Ovary (tissue), 9 donors: ENCODE data around the gene S100A2. TPM values are rescaled to one million over a fixed set of nuclear protein-coding genes. Genes with fewer than 3 reads are reported as not detected.
A peak's percentile ranks its signal among the peaks of the same experiment; 100 is the strongest.
"Not testable (repeated sequence)": the region's sequence is repeated elsewhere in the genome, so short reads cannot be mapped to it uniquely, and the experiment has no call there.

Experiments used
- DNase-seq, 5 donors: peaks; one replicate each; pipeline ENCODE4 v3.0.0-alpha.2; 2019 to 2020
- H3K27ac ChIP-seq, 2 donors: fragments of 200-600 bp; one replicate each; pipeline versions ENCODE4 v1.5.1 to v1.8.0; 2019 to 2022
- H3K27me3 ChIP-seq: fragments of 200-600 bp; one replicate; pipeline ENCODE4 v1.8.0; 2022
- H3K36me3 ChIP-seq: fragments of 200-600 bp; sonication (generic); one replicate; pipeline ENCODE4 v1.5.1; 2019
- H3K4me1 ChIP-seq: one replicate; pipeline ENCODE4 v1.8.1; 2013; ENCODE audit warnings: mild to moderate bottlenecking, moderate library complexity; ENCODE audit not compliant: insufficient read depth
- H3K4me3 ChIP-seq: fragments of 200-600 bp; sonication (generic); one replicate; pipeline ENCODE4 v1.5.1; 2017
- H3K9me3 ChIP-seq, 2 donors: fragments of 200-600 bp in 1 of 2; sonication (generic) in 1 of 2; one replicate each; pipeline versions ENCODE4 v1.5.1 to v1.8.1; 2013 to 2019; ENCODE audit warnings: mild to moderate bottlenecking in 1 of 2, moderate library complexity in 1 of 2
- CTCF ChIP-seq, 3 donors: fragments of 450-650 bp in 2 of 3; fragments of 200-600 bp in 1 of 3; IDR thresholded peaks; one replicate each; pipeline versions ENCODE4 v1.5.1 to v1.8.0; 2016 to 2022; ENCODE audit warnings: antibody characterized with exemption in 3 of 3, mild to moderate bottlenecking in 1 of 3
- EP300 ChIP-seq: sonication (generic); formaldehyde crosslinking; IDR thresholded peaks from one replicate; pipeline ENCODE4 v1.6.1; 2017; ENCODE audit warnings: antibody characterized with exemption
- POLR2A ChIP-seq: fragments of 450-650 bp; IDR thresholded peaks from one replicate; pipeline ENCODE4 v1.6.1; 2017; ENCODE audit warnings: antibody characterized with exemption, mild to moderate bottlenecking, moderate library complexity
- WGBS, 3 donors: extraction: QIAGEN DNeasy Blood & Tissue Kit in 1 of 3; methylation state at CpG; one replicate each; pipeline versions ENCODE4 v1.1.5 to v1.1.7; 2013 to 2017; 5-methylcytosine and 5-hydroxymethylcytosine counted together
- intact Hi-C, 4 donors: fragments of 100-400 bp; cut with DNase I; formaldehyde crosslinking; loops; one replicate each; pipeline versions ENCODE4 v1.11.0 to v1.15.1; 2022 to 2023
- polyA plus RNA-seq, 2 donors: library from polyadenylated mRNA; stranded (reverse); fragments of 200-250 nt in 1 of 2; fragments of 350-450 nt in 1 of 2; fragmentation: Illumina TruSeq in 1 of 2; extraction: RNeasy Lipid Tissue Mini Kit (QIAGEN cat#74804) in 1 of 2; gene quantifications; one replicate each; pipeline ENCODE4 v1.2.3, GENCODE V29; 2013 to 2014
- total RNA-seq, 7 donors: library from RNA; depleted of rRNA in 2 of 7; stranded (reverse); fragments of >200 nt in 2 of 7; fragmentation: NEBNext Ultra II Directional in 3 of 7; extraction: Animal tissue kit (Norgen Biotek cat#: 25700) in 3 of 7; gene quantifications; one replicate each; pipeline versions ENCODE4 v1.1.0 to v1.2.4, GENCODE V29; 2016 to 2023
- donor health status: DM: no; HTN: no; CAD: no; lungs with moderate emphysema.
- donor health status: DM: no; HTN: no; CAD: no.
- donor health status: Bipolar disorder and iron deficiency.
- donor health status: DM: yes; HTN: yes; CAD: no.
- donor health status: DM: no; HTN: no; CAD: no.
- donor health status: DM: yes; HTN: yes; CAD: no.

The S100A2 gene
- total and polyA plus RNA-seq, 9 donors = 0.61 to 4.0 (median 1.8) TPM; not detected in 2

DNA sequence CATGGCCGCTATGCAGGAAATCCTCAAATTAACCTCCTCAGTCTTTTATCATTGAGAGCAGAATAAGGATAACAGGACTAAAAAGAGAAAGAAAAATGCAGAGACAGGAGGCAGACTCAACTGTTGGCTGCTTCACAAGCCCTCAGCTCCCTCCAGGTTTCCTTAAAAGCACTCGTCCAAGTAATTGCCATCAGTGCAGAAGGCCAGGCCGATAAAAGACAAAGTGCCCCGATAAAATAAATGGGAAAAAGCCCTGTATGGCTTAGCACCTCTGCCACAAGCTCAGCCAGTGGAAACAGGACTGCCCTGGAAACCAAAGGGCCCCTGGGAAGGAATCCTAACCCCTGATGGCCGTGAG, 38.0 kb downstream of the S100A2 start:
- no peaks in the 10 kb centered on the region for H3K36me3 ChIP-seq
- H3K9me3 ChIP-seq = no peaks in the 10 kb centered on the region
- no peak for TF ChIP-seq EP300
- TF ChIP-seq CTCF (IDR thresholded peaks at IDR 0.05) = no peak
- no peak for TF ChIP-seq POLR2A
- H3K27me3 ChIP-seq = no peaks in the 10 kb centered on the region
- DNase-seq = peak in 2 of 5 donors; percentile 1 to 3
- WGBS, 3 donors = 84 to 91% (median 89%) methylated on average over 5 of the region's 5 CpGs
- no peak overlapping the region for H3K27ac ChIP-seq
- H3K4me1 ChIP-seq = peaks cover 11% of the 10 kb centered on the region
- intact Hi-C loops = no loop called here
- H3K4me3 ChIP-seq = no peak overlapping the region

DNA sequence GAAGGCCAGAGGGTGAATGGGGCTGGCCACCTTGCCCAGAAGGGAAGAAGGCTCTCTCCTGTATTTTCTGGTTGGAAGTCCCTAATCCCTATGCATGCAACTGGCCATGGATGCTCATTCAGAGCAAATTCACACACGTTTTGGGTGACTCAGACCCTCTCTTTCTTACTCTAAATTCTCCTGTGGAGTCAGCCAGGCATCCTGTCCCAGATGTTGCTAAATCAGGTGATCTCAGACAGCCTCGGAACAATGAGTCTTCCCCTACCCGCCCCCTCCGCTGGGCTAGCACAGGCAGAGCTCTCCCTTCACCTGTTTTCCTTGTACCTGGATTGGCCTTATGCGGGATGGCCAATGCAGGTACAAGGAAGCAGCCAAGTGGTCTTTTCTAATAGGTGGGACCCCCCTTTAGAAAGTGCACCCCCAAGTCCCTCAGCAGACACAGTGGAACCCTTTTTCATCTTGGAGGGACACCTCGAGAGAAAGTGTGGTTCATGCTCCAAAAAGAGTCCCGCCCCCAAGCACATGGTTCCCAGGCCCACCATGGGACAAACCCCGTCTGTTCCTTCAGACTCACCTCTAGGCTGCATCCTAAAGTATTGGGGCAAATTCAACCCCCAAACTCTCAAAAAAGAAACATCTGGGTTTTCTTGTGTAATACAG, 38.5 kb downstream of the S100A2 start:
- intact Hi-C loops = no loop called here
- peaks cover 11% of the 10 kb centered on the region for H3K4me1 ChIP-seq
- peak in 2 of 5 donors; percentile 8 to 20 for DNase-seq
- TF ChIP-seq EP300 = no peak
- no peak for TF ChIP-seq POLR2A
- no peak for TF ChIP-seq CTCF (IDR thresholded peaks at IDR 0.05)
- H3K9me3 ChIP-seq = no peaks in the 10 kb centered on the region
- no peaks in the 10 kb centered on the region for H3K36me3 ChIP-seq
- no peak overlapping the region for H3K4me3 ChIP-seq
- no peaks in the 10 kb centered on the region for H3K27me3 ChIP-seq
- peak overlapping the region in 1 of 2 donors; percentile 37 for H3K27ac ChIP-seq
- WGBS, 3 donors = 90 to 92% (median 91%) methylated on average over 8 of the region's 8 CpGs

DNA sequence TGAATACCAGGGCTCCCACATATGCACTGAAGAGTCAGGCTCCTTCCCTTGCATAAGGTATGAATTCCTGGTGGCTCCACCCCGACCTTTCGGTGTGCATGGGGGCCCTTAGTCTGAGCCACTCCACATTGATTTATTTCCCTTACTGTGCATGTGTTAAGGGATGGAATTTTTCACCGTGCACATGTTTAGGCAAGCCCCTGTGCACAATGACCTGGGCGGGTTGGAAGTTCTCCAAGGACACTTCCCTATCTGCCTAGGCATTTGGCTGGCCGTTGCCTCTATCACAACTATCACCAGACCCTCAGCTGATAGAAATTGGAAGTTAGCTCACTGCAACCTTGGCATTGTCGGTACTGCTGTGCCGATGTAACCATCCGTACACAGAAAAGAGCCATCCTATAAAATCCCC, 39.5 kb downstream of the S100A2 start:
- WGBS, 3 donors = 10 to 23% (median 13%) methylated on average over 8 of the region's 8 CpGs
- DNase-seq = peak in 1 of 5 donors; percentile 45
- Histone ChIP-seq H3K9me3 (no peaks in the 10 kb centered on the region), H3K36me3 (no peaks in the 10 kb centered on the region), H3K4me1 (peaks cover 11% of the 10 kb centered on the region), H3K4me3 (no peak overlapping the region), H3K27ac (peak overlapping the region in 1 of 2 donors; percentile 37), H3K27me3 (no peaks in the 10 kb centered on the region)
- intact Hi-C loops = no loop called here
- TF ChIP-seq CTCF (IDR thresholded peaks at IDR 0.05) = no peak
- TF ChIP-seq POLR2A = no peak
- no peak for TF ChIP-seq EP300

DNA sequence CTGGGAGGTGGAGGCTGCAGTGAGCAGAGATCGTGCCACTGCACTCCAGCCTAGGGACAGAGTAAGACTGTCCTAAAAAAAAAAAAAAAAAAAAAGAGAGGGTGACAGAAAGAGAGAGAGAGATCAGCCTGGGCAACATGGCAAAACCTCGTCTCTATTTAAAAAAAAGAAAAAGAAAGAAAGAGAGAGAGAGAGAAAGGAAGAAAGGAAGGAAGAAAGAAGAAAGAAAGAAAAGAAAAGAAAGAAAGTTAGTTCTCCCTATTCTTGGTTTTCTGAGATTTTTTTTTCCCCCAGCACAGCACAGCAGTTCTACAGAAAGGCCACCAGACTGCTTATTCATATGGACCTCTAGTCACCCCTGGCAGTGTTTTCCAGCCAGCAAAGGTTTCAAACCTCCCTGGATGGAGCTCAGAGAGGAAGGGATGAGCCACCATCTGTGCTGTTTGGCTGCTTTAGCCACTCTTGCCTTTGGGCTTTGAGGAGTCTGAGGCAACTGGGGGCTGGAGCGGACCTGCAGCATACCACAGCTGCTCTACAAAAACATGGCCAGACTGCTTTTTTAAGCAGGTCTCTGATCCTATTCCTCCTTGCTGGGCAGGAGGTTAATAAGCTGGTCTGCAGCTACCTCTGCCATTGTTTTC, 40.4 kb downstream of the S100A2 start:
- Histone ChIP-seq H3K9me3 (no peaks in the 10 kb centered on the region), H3K4me3 (no peak overlapping the region), H3K4me1 (peaks cover 11% of the 10 kb centered on the region), H3K27me3 (no peaks in the 10 kb centered on the region), H3K36me3 (no peaks in the 10 kb centered on the region), H3K27ac (peak overlapping the region in 1 of 2 donors; percentile 50)
- 20 to 33% (median 31%) methylated on average over 3 of the region's 3 CpGs for WGBS, 3 donors
- intact Hi-C loops = no loop called here
- peak in 3 of 5 donors; percentile 41 to 59 (median 56) for DNase-seq
- TF ChIP-seq CTCF (IDR thresholded peaks at IDR 0.05) = no peak
- no peak for TF ChIP-seq POLR2A
- TF ChIP-seq EP300 = no peak

DNA sequence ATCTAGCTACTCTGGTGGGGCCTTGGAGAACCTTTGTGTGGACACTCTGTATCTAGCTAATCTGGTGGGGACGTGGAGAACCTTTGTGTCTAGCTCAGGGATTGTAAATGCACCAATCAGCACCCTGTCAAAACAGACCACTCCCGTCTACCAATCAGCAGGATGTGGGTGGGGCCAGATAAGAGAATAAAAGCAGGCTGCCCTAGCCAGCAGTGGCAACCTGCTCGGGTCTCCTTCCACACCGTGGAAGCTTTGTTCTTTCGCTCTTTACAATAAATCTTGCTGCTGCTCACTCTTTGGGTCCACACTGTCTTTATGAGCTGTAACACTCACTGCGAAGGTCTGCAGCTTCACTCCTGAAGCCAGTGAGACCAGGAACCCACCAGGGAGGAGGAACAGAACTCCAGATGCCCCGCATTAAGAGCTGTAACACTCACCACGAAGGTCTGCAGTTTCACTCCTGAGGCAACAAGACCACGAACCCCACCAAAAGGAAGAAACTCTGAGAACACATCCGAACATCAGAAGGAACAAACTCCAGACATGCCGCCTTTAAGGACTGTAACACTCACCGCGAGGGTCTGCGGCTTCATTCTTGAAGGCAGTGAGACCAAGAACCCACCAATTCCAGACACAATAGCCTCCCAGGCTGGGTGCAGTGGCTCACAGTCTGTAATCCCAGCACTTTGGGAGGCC, 43.1 kb downstream of the S100A2 start:
- H3K36me3 ChIP-seq, H3K27ac ChIP-seq, intact Hi-C loops, H3K4me3 ChIP-seq, H3K9me3 ChIP-seq, H3K27me3 ChIP-seq: not testable (repeated sequence)
- peak in 2 of 5 donors; percentile 2 to 5 for DNase-seq
- peaks cover 11% of the 10 kb centered on the region for H3K4me1 ChIP-seq
- WGBS, 3 donors = 79 to 85% (median 83%) methylated on average over 14 of the region's 14 CpGs

GRCh38 chr1:153521808-153522207, 43.8 kb downstream of the S100A2 start:
- H3K4me3 ChIP-seq, H3K9me3 ChIP-seq, intact Hi-C loops, H3K36me3 ChIP-seq, H3K27me3 ChIP-seq, H3K27ac ChIP-seq: not testable (repeated sequence)
- DNase-seq = peak in 1 of 5 donors; percentile 16
- peaks cover 11% of the 10 kb centered on the region for H3K4me1 ChIP-seq
- WGBS, 3 donors = 97 to 98% (median 97%) methylated on average over 29 to 37 of the region's 37 CpGs
